A549 (cell line): Measurements from ENCODE around the gene TGFBR3. TPM values are rescaled to one million over a fixed set of nuclear protein-coding genes. Genes with fewer than 3 reads are reported as not detected.

ENCODE experiments used
- ATAC-seq, 2 experiments: fragments of 200-7000 bp in 1 of 2; fragments of >200 bp in 1 of 2; cut with Nextera tagmentation in 1 of 2; cut with Tn5 transposase in 1 of 2; 3 replicates each; pipeline versions ENCODE4 v1.8.0 to v1.9.1; 2018 to 2020; ENCODE audit warnings: mild to moderate bottlenecking in 1 of 2, moderate library complexity in 1 of 2
- CTCF ChIA-PET: fragments of 300-600 bp; sonication (Branson Sonifier 250); formaldehyde crosslinking; extraction: SDS; loops from one replicate; lab custom pipeline; 2021; ENCODE audit warnings: antibody characterized with exemption, inconsistent platforms; lab: Yijun Ruan, JAX
- POLR2A ChIA-PET: fragments of 350-600 bp; formaldehyde crosslinking; extraction: SDS; loops from one replicate; lab custom pipeline; 2021; ENCODE audit warnings: antibody characterized with exemption, inconsistent platforms; lab: Yijun Ruan, JAX
- DNase-seq, 2 experiments: peaks; one replicate each; pipeline versions ENCODE4 v3.0.0 to v3.0.0-alpha.2; 2011 to 2016; ENCODE audit warnings: low read depth in 1 of 2, low spot score in 1 of 2
- FAIRE-seq: peaks from 2 replicates; lab custom pipeline; 2011; peaks lifted over from hg19 to GRCh38; lab: Jason Lieb, UNC
- H3K27ac ChIP-seq, 2 experiments: fragments of >200 bp; sonication (Bioruptor Twin); formaldehyde crosslinking; 3 replicates each; pipeline ENCODE4 v1.5.1; 2016 to 2017
- H3K4me1 ChIP-seq: fragments of >200 bp; sonication (Bioruptor Twin); formaldehyde crosslinking; 3 replicates; pipeline ENCODE4 v1.6.1; 2016
- H3K4me2 ChIP-seq: fragments of >200 bp; sonication (Bioruptor Twin); formaldehyde crosslinking; 3 replicates; pipeline ENCODE4 v1.6.1; 2016
- H3K4me3 ChIP-seq: fragments of >200 bp; sonication (Bioruptor Twin); formaldehyde crosslinking; 3 replicates; pipeline ENCODE4 v1.5.1; 2016
- H3K9me3 ChIP-seq: fragments of >200 bp; sonication (Bioruptor Twin); formaldehyde crosslinking; 3 replicates; pipeline ENCODE4 v1.6.1; 2016
- CBX2 ChIP-seq: fragments of 200-600 bp; sonication (generic); IDR thresholded peaks from 2 replicates; pipeline ENCODE4 v1.6.1; 2016; ENCODE audit warnings: low read depth, mild to moderate bottlenecking, borderline replicate concordance
- CEBPB ChIP-seq, 2 experiments: fragments of >200 bp in 1 of 2; sonication (Bioruptor Twin) in 1 of 2; formaldehyde crosslinking in 1 of 2; IDR thresholded peaks; 2 replicates each; pipeline ENCODE4 v1.6.1; 2012 to 2016
- CHD2 ChIP-seq: fragments of 150-350 bp; IDR thresholded peaks from 2 replicates; pipeline ENCODE4 v1.6.1; 2014; ENCODE audit warnings: low read length; ENCODE audit not compliant: partially characterized antibody
- EP300 ChIP-seq, 2 experiments: fragments of >200 bp; sonication (Bioruptor Twin); formaldehyde crosslinking; IDR thresholded peaks; 2 replicates in 1 of 2; 3 replicates in 1 of 2; pipeline ENCODE4 v1.6.1; 2016 to 2017
- ESRRA ChIP-seq: fragments of 150-350 bp; IDR thresholded peaks from 2 replicates; pipeline ENCODE4 v1.6.1; 2014; ENCODE audit warnings: mild to moderate bottlenecking, low read length, borderline replicate concordance
- FOSL2 ChIP-seq, 2 experiments: fragments of 450-650 bp in 1 of 2; fragments of >200 bp in 1 of 2; sonication (Bioruptor Twin) in 1 of 2; formaldehyde crosslinking; IDR thresholded peaks; 2 replicates each; pipeline versions ENCODE4 v1.5.0 to v1.6.1; 2016 to 2020; ENCODE audit warnings: mild to moderate bottlenecking in 1 of 2, moderate library complexity in 1 of 2
- GATA3 ChIP-seq: IDR thresholded peaks from 2 replicates; pipeline ENCODE4 v1.6.1; 2012; ENCODE audit warnings: borderline replicate concordance
- HEYL ChIP-seq: fragments of 250-450 bp; sonication (Bioruptor Pico); IDR thresholded peaks from 2 replicates; pipeline ENCODE4 v1.8.0; 2021; ENCODE audit warnings: mild to moderate bottlenecking, moderate library complexity
- HOXA7 ChIP-seq: fragments of 250-450 bp; sonication (Bioruptor Pico); IDR thresholded peaks from 2 replicates; pipeline ENCODE4 v1.5.0; 2020; ENCODE audit warnings: mild to moderate bottlenecking, moderate library complexity
- HOXB13 ChIP-seq: fragments of 250-450 bp; sonication (Bioruptor Pico); IDR thresholded peaks from 2 replicates; pipeline ENCODE4 v1.5.0; 2020; ENCODE audit warnings: low read depth, mild to moderate bottlenecking, moderate library complexity
- JUNB ChIP-seq: fragments of >200 bp; sonication (Bioruptor Twin); formaldehyde crosslinking; IDR thresholded peaks from 2 replicates; pipeline ENCODE4 v1.6.1; 2016
- KDM1A ChIP-seq: fragments of 200-600 bp; sonication (generic); IDR thresholded peaks from 2 replicates; pipeline ENCODE4 v1.6.1; 2016; ENCODE audit warnings: low read depth, mild to moderate bottlenecking
- MAFK ChIP-seq: fragments of 450-650 bp; IDR thresholded peaks from 2 replicates; pipeline ENCODE4 v1.6.1; 2014; ENCODE audit not compliant: partially characterized antibody
- MAZ ChIP-seq: fragments of 150-350 bp; IDR thresholded peaks from 2 replicates; pipeline ENCODE4 v1.6.1; 2014; ENCODE audit warnings: antibody characterized with exemption, low read depth, low read length, borderline replicate concordance
- MYC ChIP-seq: IDR thresholded peaks from 2 replicates; pipeline ENCODE4 v1.6.1; 2012; ENCODE audit warnings: mild to moderate bottlenecking, inconsistent platforms, low read length, improper control_type of control experiment, borderline replicate concordance
- NR3C1 ChIP-seq: fragments of >200 bp; sonication (Bioruptor Twin); formaldehyde crosslinking; IDR thresholded peaks from 3 replicates; pipeline ENCODE4 v1.6.1; 2017
- PHF8 ChIP-seq: fragments of 200-600 bp; sonication (generic); IDR thresholded peaks from 2 replicates; pipeline ENCODE4 v1.6.1; 2016; ENCODE audit warnings: low read depth, mild to moderate bottlenecking, antibody characterized with exemption, moderate library complexity, borderline replicate concordance
- POLR2A ChIP-seq: IDR thresholded peaks from 2 replicates; pipeline ENCODE4 v1.6.1; 2012; ENCODE audit warnings: mild to moderate bottlenecking, low read length
- POLR2AphosphoS2 ChIP-seq: conservative IDR thresholded peaks from 2 replicates; pipeline ENCODE4 v1.6.1; 2012; ENCODE audit warnings: low read length, improper control_type of control experiment, inconsistent platforms
- RAD21 ChIP-seq, 2 experiments: fragments of >200 bp in 1 of 2; sonication (Bioruptor Twin) in 1 of 2; formaldehyde crosslinking in 1 of 2; IDR thresholded peaks in 1 of 2; conservative IDR thresholded peaks in 1 of 2; 2 replicates in 1 of 2; 3 replicates in 1 of 2; pipeline ENCODE4 v1.6.1; 2012 to 2018; ENCODE audit warnings: inconsistent platforms in 1 of 2
- RARB ChIP-seq: fragments of 250-450 bp; sonication (Bioruptor Pico); IDR thresholded peaks from 2 replicates; pipeline ENCODE4 v1.8.0; 2021; ENCODE audit warnings: mild to moderate bottlenecking, moderate library complexity
- RFX5 ChIP-seq: fragments of 450-650 bp; IDR thresholded peaks from 2 replicates; pipeline ENCODE4 v1.7.1; 2014; ENCODE audit warnings: antibody characterized with exemption, mild to moderate bottlenecking, moderate library complexity
- RNF2 ChIP-seq: fragments of 200-600 bp; sonication (generic); IDR thresholded peaks from 2 replicates; pipeline ENCODE4 v1.6.1; 2016; ENCODE audit warnings: low read depth, mild to moderate bottlenecking, antibody characterized with exemption, moderate library complexity, borderline replicate concordance
- SMC3 ChIP-seq: fragments of >200 bp; sonication (Bioruptor Twin); formaldehyde crosslinking; IDR thresholded peaks from 3 replicates; pipeline ENCODE4 v1.6.1; 2018; ENCODE audit warnings: inconsistent platforms
- SREBF2 ChIP-seq: fragments of 450-650 bp; IDR thresholded peaks from 2 replicates; pipeline ENCODE4 v1.6.1; 2014; ENCODE audit warnings: mild to moderate bottlenecking, moderate library complexity
- TFCP2L1 ChIP-seq: fragments of 250-450 bp; sonication (Bioruptor Pico); IDR thresholded peaks from 2 replicates; pipeline ENCODE4 v1.5.0; 2021; ENCODE audit warnings: mild to moderate bottlenecking
- ZNF302 ChIP-seq: fragments of 250-450 bp; sonication (Bioruptor Pico); IDR thresholded peaks from 2 replicates; pipeline ENCODE4 v1.9.0; 2021; ENCODE audit warnings: inconsistent platforms, mild to moderate bottlenecking, moderate library complexity
- ZSCAN20 ChIP-seq: fragments of 250-450 bp; sonication (Bioruptor Pico); IDR thresholded peaks from 2 replicates; pipeline ENCODE4 v1.8.0; 2022; ENCODE audit warnings: mild to moderate bottlenecking, moderate library complexity
- WGBS: methylation state at CpG from one replicate; pipeline ENCODE4 v1.1.6; 2017; ENCODE audit errors: missing lambda C conversion rate; 5-methylcytosine and 5-hydroxymethylcytosine counted together
- polyA plus RNA-seq, 4 experiments: library from polyadenylated mRNA; depleted of rRNA in 3 of 4; stranded (reverse); fragments of >200 nt; fragmentation: RNase III in 1 of 4; extraction: RNeasy Plus Mini Kit Qiagen cat#74134 plus additional on column Dnase treatment in 1 of 4; gene quantifications; 2 replicates in 3 of 4; 3 replicates in 1 of 4; pipeline ENCODE4 v1.2.3, GENCODE V29; 2011 to 2017
- TF ChIP-seq, protein P1 (sequence below): IDR thresholded peaks from 2 replicates; pipeline ENCODE4 v1.6.1; 2012; ENCODE audit warnings: low read depth, borderline replicate concordance
- TF ChIP-seq, protein P2 (sequence below): IDR thresholded peaks from 2 replicates; pipeline ENCODE4 v1.6.1; 2012
- TF ChIP-seq, protein P3 (sequence below): fragments of 200-600 bp; sonication (generic); IDR thresholded peaks from 2 replicates; pipeline ENCODE4 v1.6.1; 2016; ENCODE audit warnings: antibody characterized with exemption, mild to moderate bottlenecking, moderate library complexity

Gene TGFBR3
- polyA plus RNA-seq, 2 of the 4 experiments (the other 2 are of a cell fraction): 5.0 to 8.9 TPM

DNA sequence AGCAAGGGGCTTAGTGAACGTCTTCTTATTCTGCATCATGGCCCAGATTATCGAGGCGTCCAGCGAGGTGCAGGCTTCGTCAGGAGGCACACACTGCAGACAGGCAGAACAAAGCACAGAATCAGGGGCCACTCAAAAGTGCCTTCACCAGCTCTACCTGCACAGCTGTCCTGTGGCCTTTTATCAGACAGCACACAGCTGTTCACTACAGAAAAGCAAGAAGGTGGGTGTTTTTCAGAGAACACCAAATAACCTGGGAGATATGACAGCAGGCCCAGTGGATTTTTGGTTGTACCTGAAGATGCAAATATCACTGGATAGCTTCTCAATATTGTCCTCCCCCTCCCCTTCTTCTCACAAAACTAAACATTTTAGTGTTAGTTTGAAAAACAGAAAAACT lies 177.3 kb downstream of the TGFBR3 start:
- H3K4me1 ChIP-seq: no peaks in the 10 kb centered on the region
- TF ChIP-seq FOSL2 (IDR thresholded peaks at IDR 0.05): no peak
- no peak for TF ChIP-seq FOSL2 (CRISPR knock-in tag; IDR thresholded peaks at IDR 0.05)
- TF ChIP-seq TFCP2L1: no peak
- no peak for TF ChIP-seq PHF8
- no peak for TF ChIP-seq RFX5
- TF ChIP-seq, protein P1, sequence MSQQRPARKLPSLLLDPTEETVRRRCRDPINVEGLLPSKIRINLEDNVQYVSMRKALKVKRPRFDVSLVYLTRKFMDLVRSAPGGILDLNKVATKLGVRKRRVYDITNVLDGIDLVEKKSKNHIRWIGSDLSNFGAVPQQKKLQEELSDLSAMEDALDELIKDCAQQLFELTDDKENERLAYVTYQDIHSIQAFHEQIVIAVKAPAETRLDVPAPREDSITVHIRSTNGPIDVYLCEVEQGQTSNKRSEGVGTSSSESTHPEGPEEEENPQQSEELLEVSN: no peak
- TF ChIP-seq, all 56 proteins: peak for 0
- no peak overlapping the region for H3K4me3 ChIP-seq
- POLR2A ChIA-PET: no interaction called here
- ATAC-seq (no peak), FAIRE-seq (no peak), DNase-seq (no peak)
- H3K27ac ChIP-seq: no peak overlapping the region
- no peak overlapping the region for H3K4me2 ChIP-seq
- CTCF ChIA-PET: interaction anchor here (1.1 kb wide), 1 partner anchor 21 kb away, joined by 3 read pairs; no protein-coding TSS in a partner anchor
- no peaks in the 10 kb centered on the region for H3K9me3 ChIP-seq
- WGBS: 94% methylated on average over 5 of the region's 5 CpGs

DNA sequence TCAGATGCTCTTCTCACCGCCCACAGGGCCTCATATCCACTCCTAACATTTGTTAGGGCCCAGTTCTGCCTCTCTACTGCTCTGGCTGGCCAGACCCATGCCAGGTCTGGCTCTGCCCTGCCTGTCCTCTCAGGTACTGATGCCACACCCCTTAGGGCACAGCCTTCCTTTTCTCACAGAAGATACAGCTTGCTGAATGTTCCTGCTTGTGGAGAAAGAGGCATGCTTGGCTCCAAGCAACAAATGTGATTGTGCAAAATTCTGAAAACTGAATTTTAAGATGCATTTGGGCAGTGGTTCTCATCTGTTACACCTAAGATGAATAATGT lies 178.1 kb downstream of the TGFBR3 start:
- 100% methylated on average over 1 of the region's 1 CpG for WGBS
- ATAC-seq: no peak
- no peak for DNase-seq
- no peak for FAIRE-seq
- Histone ChIP-seq H3K9me3 (no peaks in the 10 kb centered on the region), H3K4me3 (no peak overlapping the region), H3K4me1 (no peaks in the 10 kb centered on the region), H3K4me2 (no peak overlapping the region), H3K27ac (no peak overlapping the region)
- TF ChIP-seq POLR2A (no peak), NR3C1 (no peak), JUNB (no peak), TFCP2L1 (no peak), ESRRA (no peak), CBX2 (no peak), MYC (no peak), MAFK (no peak), RFX5 (no peak), GATA3 (no peak), ZSCAN20 (CRISPR knock-in tag) (no peak), HOXB13 (CRISPR knock-in tag) (no peak), HOXA7 (no peak), HEYL (no peak), EP300 (IDR thresholded peaks at IDR 0.05) (no peak), POLR2AphosphoS2 (no peak), RAD21 (conservative IDR thresholded peaks at IDR 0.05 in 1 of 2, IDR thresholded peaks at IDR 0.05 in 1 of 2) (no peak), SREBF2 (no peak)
- TF ChIP-seq, protein P2, sequence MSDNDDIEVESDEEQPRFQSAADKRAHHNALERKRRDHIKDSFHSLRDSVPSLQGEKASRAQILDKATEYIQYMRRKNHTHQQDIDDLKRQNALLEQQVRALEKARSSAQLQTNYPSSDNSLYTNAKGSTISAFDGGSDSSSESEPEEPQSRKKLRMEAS: no peak
- ChIA-PET CTCF (no interaction called here), POLR2A (no interaction called here)

DNA sequence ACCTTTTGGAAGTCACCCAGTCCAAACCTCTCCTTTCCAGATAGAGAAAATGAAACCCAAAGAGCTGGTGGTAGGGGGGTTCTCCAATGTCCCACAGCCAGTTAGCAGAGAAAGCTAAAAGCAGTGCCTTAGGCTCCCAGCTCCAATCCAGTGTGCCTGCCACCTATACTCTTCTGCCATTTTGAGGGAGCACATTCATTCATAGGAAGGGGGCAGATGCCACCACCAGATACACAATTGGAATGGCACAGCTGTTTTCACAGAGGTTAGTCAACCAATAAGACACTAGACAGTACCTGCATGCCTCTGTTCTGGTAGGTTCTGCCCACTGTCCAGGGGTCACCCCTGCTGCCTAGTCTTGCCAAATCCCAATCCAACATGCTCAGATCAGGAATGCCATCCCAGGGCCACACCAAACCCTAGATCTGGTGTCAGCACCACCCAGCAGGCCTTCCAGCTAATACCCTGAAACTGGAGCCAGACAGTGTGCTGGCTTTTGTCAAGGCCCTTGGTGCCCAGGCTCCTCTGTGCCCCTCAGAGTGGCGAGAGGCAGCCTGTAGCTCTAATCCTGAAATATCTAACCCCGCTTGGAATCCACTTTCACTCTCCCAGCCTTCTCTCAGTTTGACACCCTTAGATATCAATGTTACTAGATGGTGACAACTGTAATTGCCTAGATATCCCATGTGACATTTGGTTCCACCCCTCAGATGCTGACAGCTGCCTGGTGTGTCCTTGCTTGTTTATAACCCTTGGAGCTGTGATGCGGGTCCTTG lies 178.6 kb downstream of the TGFBR3 start:
- no peaks in the 10 kb centered on the region for H3K4me1 ChIP-seq
- H3K9me3 ChIP-seq: no peaks in the 10 kb centered on the region
- DNase-seq (no peak), ATAC-seq (no peak), FAIRE-seq (no peak)
- CTCF ChIA-PET: interaction anchor here (0.7 kb wide), 2 partner anchors 178 to 195 kb away, joined by 3 read pairs; no protein-coding TSS in a partner anchor
- no peak overlapping the region for H3K4me2 ChIP-seq
- no peak overlapping the region for H3K27ac ChIP-seq
- POLR2A ChIA-PET: no interaction called here
- H3K4me3 ChIP-seq: no peak overlapping the region
- TF ChIP-seq KDM1A: no peak
- TF ChIP-seq SMC3: no peak
- no peak for TF ChIP-seq GATA3
- TF ChIP-seq, protein P2: no peak
- TF ChIP-seq MYC: no peak
- TF ChIP-seq RNF2: no peak
- no peak for TF ChIP-seq MAZ
- no peak for TF ChIP-seq ZNF302 (CRISPR knock-in tag)
- TF ChIP-seq, protein P3, sequence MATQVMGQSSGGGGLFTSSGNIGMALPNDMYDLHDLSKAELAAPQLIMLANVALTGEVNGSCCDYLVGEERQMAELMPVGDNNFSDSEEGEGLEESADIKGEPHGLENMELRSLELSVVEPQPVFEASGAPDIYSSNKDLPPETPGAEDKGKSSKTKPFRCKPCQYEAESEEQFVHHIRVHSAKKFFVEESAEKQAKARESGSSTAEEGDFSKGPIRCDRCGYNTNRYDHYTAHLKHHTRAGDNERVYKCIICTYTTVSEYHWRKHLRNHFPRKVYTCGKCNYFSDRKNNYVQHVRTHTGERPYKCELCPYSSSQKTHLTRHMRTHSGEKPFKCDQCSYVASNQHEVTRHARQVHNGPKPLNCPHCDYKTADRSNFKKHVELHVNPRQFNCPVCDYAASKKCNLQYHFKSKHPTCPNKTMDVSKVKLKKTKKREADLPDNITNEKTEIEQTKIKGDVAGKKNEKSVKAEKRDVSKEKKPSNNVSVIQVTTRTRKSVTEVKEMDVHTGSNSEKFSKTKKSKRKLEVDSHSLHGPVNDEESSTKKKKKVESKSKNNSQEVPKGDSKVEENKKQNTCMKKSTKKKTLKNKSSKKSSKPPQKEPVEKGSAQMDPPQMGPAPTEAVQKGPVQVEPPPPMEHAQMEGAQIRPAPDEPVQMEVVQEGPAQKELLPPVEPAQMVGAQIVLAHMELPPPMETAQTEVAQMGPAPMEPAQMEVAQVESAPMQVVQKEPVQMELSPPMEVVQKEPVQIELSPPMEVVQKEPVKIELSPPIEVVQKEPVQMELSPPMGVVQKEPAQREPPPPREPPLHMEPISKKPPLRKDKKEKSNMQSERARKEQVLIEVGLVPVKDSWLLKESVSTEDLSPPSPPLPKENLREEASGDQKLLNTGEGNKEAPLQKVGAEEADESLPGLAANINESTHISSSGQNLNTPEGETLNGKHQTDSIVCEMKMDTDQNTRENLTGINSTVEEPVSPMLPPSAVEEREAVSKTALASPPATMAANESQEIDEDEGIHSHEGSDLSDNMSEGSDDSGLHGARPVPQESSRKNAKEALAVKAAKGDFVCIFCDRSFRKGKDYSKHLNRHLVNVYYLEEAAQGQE: no peak
- no peak for TF ChIP-seq HOXA7
- TF ChIP-seq MAFK: no peak
- TF ChIP-seq CHD2: no peak
- TF ChIP-seq RARB (CRISPR knock-in tag): no peak
- no peak for TF ChIP-seq CEBPB (IDR thresholded peaks at IDR 0.05)
- TF ChIP-seq JUNB: no peak
- TF ChIP-seq TFCP2L1: no peak
- 93% methylated on average over 3 of the region's 3 CpGs for WGBS
